ENCODE measurements around the gene PDCD6IP.
"Not testable (repeated sequence)": the region's sequence is repeated elsewhere in the genome, so short reads cannot be mapped to it uniquely, and the experiment has no call there.

PDCD6IP gene

GRCh38 chr3:33798418-33799201 is at the start of gene PDCD6IP:
Gene PDCD6IP, plus strand, starts transcription at chr3:33798630. Its CDS starts 99 bp downstream, at chr3:33798729.
- DNase-seq, result peak; percentile 82

GRCh38 chr3:33749546-33750210 is 48.8 kb upstream of the PDCD6IP start:
- no peak for DNase-seq

- no peak for DNase-seq
Measured at GRCh38 chr3:33750211-33750548, 48.2 kb upstream of the PDCD6IP start.

- no peak for DNase-seq
Measured at GRCh38 chr3:33751336-33751735, 47.1 kb upstream of the PDCD6IP start.

GRCh38 chr3:33754391-33754790 is 44.0 kb upstream of the PDCD6IP start:
- not testable (repeated sequence) for DNase-seq

GRCh38 chr3:33758281-33758680 is 40.1 kb upstream of the PDCD6IP start:
- DNase-seq, result no peak

- no peak for DNase-seq
Measured at GRCh38 chr3:33758864-33759263, 39.6 kb upstream of the PDCD6IP start.

GRCh38 chr3:33768578-33769330 is 29.7 kb upstream of the PDCD6IP start:
- DNase-seq, result no peak

- DNase-seq, result no peak
Measured at GRCh38 chr3:33773637-33774036, 24.8 kb upstream of the PDCD6IP start.

- DNase-seq, result no peak
Measured at GRCh38 chr3:33775363-33775762, 23.1 kb upstream of the PDCD6IP start.

- no peak for DNase-seq
Measured at GRCh38 chr3:33777996-33778395, 20.4 kb upstream of the PDCD6IP start.

GRCh38 chr3:33779751-33780150 is 18.7 kb upstream of the PDCD6IP start:
- no peak for DNase-seq

GRCh38 chr3:33781413-33781812 is 17.0 kb upstream of the PDCD6IP start:
- DNase-seq, result not testable (repeated sequence)

- no peak for DNase-seq
Measured at GRCh38 chr3:33786565-33787327, 11.7 kb upstream of the PDCD6IP start.

- no peak for DNase-seq
Measured at GRCh38 chr3:33787328-33788009, 11.0 kb upstream of the PDCD6IP start.

- DNase-seq, result no peak
Measured at GRCh38 chr3:33789183-33789954, 9.1 kb upstream of the PDCD6IP start.

GRCh38 chr3:33790091-33790490 is 8.3 kb upstream of the PDCD6IP start:
- DNase-seq, result no peak

- DNase-seq, result no peak
Measured at GRCh38 chr3:33791477-33792166, 6.8 kb upstream of the PDCD6IP start.

GRCh38 chr3:33792167-33792892 is 6.1 kb upstream of the PDCD6IP start:
- no peak for DNase-seq

GRCh38 chr3:33795131-33795530 is 3.3 kb upstream of the PDCD6IP start:
- DNase-seq, result no peak

Measured in GOT3 (cell line).